HG02884 (cell line): ENCODE measurements around the gene TRIM5.
"Not testable (repeated sequence)": the region's sequence is repeated elsewhere in the genome, so short reads cannot be mapped to it uniquely, and the experiment has no call there.

ENCODE experiments used
- ATAC-seq: cut with Tn5 transposase; IDR thresholded peaks from one replicate; pipeline ENCODE4 v1.9.1; 2021; ENCODE audit warnings: mild to moderate bottlenecking, moderate library complexity; ENCODE audit not compliant: unreplicated experiment

Gene TRIM5

DNA sequence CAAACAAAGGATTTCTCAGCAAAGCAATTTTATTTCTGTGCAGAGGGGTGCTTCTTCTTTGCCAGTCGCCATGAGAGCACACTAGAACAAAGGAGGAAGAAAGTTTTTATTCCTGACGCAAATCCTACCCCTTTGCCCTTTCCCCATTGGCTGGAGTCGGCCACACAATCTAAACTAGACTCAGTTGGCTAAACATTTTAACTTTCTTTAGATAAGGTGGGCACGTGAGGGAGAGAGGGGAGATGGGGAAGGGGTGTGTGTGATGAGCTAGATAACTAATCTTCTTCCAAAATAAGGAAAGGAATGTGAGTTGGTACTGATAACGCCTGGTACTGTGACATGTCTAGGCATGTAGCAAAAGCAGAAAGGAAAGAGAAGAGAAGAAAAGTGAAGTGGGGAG, 5.3 kb upstream of the TRIM5 start:
- no peak for ATAC-seq

GRCh38 chr11:5689551-5689983, 4.7 kb upstream of the TRIM5 start, which contains the start of gene TRIM22:
Gene TRIM22 (plus strand): TSS chr11:5689790. CDS start chr11:5696233, 6,443 bp downstream.
- ATAC-seq = peak; percentile 62

DNA sequence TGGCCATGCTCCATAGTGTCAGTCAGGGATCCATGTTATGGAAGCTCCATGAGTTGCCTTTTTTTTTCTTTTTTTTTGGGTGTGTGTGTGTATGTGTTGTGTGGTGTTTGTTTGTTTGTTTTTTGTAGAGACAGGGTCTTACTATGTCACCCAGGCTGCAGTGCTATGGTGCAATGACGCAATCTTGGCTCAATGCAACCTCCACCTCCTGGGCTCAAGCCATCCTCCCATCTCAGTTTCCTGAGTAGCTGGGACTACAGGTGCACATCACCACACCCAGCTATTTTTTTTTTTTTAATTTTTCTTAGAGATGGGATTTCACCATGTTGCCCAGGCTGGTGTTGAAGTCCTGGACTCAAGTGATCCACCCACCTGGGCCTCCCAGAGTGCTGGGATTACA, 3.6 kb upstream of the TRIM5 start:
- ATAC-seq = no peak

- ATAC-seq = no peak
Observed at GRCh38 chr11:5686426-5686825, 1.6 kb upstream of the TRIM5 start.

DNA sequence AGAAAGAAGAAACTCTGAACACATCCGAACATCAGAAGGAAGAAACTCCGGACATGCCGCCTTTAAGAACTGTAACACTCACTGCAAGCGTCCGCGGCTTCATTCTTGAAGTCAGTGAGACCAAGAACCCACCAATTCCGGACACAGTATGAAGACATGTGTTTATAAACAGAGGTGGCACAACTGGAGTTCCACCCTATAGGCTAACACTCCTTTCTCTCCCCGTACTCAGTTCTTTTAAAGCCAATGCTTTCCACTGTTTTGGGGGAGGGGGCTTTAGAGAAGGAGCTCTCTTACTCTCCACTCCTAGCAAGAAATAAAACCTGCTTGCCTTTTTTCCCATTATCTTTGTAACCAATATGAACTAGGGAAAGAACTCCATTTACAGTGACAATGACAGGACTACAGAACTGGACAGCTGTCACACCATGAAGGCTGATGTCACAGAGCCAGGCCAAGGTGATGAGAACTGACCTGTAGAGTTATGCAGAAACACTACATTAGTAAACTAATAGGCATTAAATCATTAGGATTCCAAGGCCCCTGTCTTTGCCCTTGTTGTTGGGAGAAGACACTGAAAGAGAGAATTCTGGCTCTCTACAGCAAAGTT, 733 bp downstream of the TRIM5 start:
- peak; percentile 15 for ATAC-seq

DNA sequence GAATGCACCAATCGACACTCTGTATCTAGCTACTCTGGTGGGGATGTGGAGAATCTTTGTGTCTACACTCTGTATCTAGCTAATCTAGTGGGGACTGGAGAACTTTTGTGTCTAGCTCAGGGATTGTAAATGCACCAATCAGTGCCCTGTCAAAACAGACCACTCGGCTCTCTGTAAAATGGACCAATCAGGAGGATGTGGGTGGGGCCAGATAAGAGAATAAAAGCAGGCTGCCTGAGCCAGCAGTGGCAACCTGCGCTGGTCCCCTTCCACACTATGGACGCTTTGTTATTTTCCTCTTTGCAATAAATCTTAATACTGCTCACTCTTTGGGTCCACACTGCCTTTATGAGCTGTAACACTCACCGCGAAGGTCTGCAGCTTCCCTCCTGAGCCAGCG, 1.3 kb downstream of the TRIM5 start:
- ATAC-seq = not testable (repeated sequence)

DNA sequence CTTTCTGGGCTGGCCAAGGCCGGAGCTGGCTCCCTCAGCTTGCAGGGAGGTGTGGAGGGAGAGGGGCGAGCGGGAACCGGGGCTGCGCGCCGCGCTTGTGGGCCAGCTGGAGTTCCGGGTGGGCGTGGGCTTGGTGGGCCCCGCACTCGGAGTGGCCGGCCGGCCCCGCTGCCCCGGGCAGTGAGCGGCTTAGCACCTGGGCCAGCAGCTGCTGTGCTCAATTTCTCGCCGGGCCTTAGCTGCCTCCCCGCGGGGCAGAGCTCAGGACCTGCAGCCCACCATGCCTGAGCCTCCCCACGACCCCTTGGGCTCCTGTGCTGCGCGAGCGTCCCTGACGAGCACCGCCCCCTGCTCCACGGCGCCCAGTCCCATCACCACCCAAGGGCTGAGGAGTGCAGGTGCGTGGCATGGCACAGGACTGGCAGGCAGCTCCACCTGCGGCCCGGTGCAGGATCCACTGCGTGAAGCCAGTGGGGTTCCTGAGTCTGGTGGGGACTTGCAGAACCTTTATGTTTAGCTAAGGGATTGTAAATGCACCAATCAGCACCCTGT, 1.9 kb downstream of the TRIM5 start:
- ATAC-seq = not testable (repeated sequence)

DNA sequence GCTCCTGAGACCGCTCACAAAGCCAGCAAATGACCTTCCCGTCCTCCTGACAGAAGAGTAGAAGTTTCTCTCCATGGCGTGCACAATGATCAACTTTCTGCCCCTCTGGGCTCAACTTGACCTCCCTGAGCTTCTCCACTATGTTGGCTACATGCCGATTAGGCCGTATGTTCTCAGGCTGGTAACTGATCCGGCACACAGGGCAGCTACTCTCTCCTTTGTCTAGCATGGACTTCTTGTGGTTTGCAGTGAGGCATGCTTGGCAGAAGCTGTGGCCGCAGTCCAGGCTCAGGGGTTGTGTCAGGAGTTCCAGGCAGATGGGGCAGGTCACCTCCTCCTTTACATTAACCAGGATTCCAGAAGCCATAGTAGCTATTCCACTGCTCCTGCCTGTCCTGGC, 5.1 kb downstream of the TRIM5 start:
- ATAC-seq = no peak

DNA sequence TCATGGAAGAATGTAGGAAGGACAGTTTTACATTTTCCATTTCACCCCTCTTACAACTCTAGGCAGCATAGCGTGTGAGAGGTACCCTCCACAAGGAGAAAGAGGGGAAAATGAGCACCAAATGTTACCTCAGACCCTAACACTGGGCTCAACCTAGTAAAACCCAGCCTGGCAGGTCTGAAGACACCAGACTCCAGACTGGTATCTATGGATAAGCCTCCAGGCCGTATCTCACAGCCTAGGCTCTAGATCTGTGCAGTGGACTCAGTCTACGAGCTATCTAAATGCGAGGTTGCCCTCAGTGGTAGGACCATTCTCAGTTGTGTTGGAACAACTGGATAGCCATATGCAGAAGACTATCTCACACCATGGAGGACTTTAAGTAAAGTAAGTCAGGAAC, 10.5 kb downstream of the TRIM5 start:
- no peak for ATAC-seq

GRCh38 chr11:5671831-5672230, 13.0 kb downstream of the TRIM5 start:
- no peak for ATAC-seq

DNA sequence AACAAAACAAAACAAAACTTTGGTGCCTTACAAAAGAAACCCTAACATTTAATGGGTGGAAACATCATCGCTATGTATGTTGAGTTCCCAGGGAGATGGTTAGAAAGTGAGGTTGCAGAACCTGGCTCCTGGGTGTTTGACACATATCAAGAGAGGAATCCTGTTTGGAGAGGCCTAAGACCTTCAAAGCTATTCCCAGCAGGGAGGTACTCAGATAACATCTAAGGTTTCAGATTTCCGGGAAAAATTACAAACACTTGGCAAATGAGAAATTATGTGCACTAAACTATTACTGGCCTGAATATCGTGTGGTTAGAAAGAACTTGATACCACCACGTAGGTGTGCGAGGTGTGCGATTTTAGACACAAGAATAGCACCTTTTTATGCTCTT, 18.5 kb downstream of the TRIM5 start:
- ATAC-seq = no peak

DNA sequence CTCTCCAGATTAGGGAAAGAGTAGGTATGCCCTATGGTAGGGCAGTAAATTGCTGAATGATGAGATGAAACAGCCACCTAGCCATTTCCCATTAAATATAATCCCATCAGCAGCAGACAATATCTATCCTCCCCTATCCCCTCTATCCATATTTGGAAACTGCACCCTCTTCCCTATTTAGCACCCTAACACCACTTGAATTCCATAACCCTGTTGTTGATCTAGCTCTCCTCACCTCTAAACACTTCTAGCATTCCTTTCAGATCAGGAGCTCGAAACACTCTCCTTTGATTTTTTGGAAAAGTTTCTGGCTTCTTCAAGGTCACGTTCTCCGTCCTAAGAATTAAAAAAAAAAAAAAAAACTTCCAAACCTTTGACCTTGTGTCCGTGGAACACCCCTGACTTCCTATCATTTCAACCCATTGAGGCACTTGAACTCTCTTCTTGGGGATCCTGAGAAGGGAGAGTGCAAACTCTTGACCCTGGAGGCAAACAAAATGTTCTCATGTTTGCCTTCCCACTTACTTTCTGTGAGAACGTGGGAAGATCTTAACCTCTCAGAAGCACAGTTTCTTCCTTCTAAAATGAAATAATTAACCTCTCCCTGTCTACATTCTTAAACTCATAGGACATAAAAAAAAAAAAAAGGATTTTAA, 19.0 kb downstream of the TRIM5 start:
- no peak for ATAC-seq

- ATAC-seq = no peak
Observed at GRCh38 chr11:5665051-5665570, 19.8 kb downstream of the TRIM5 start.

GRCh38 chr11:5663511-5663910, 21.4 kb downstream of the TRIM5 start:
- no peak for ATAC-seq

DNA sequence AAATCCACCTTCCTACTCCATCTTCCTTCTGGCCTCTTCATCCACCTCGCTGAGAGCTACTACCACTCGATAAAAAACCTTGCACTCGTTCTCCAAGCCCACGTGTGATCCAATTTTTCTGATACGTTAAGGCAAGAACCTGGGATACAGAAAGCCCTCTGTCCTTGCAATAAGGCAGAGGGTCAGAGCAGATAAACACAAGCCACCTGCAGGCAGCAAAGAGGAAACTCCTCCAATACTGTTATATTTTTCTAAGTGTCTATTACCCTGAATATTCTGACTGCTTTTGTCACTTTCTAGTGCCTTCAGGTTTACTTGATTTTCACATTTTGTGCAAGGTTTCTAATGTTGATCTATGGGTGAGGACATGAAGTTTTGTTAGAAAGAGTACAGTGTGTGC, 26.6 kb downstream of the TRIM5 start:
- ATAC-seq = no peak

- ATAC-seq = not testable (repeated sequence)
Observed at GRCh38 chr11:5656956-5657355, 27.9 kb downstream of the TRIM5 start.

DNA sequence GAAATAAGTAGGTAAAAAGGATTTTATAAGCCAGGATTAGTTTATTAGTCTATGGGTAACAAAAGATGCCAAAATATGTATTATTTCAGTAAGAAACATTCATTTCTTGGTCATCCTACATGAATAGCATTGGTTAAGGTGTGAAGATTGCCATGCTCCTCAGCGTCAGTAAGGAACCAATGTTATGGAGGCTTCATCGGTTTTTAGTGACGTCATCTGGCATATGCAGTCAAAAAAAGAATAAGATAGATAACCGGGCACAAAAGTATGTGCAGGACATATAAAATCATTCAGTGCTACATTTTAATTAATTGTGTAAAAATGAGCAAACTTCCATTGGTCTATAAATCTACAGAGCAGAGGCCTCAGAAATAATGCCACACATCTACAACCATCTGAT, 29.4 kb downstream of the TRIM5 start:
- no peak for ATAC-seq

DNA sequence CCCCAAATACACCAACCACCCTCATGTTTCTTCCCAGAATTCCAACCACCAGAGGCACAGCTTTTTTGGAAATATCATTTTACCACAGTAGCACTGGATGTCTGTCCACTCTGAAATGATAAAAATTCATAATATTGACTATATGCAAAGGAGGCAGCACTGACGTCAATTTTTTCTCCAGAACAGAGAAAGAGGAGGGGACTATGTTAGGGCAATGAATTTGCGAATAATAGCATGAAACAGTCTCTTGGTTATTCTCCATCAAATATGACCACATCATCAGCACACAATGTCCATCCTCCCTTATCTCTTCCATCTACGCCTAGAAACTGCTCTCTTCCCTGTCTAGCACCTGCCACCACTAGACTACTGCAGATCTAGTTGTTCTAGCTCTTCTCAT, 38.7 kb downstream of the TRIM5 start:
- ATAC-seq = no peak

DNA sequence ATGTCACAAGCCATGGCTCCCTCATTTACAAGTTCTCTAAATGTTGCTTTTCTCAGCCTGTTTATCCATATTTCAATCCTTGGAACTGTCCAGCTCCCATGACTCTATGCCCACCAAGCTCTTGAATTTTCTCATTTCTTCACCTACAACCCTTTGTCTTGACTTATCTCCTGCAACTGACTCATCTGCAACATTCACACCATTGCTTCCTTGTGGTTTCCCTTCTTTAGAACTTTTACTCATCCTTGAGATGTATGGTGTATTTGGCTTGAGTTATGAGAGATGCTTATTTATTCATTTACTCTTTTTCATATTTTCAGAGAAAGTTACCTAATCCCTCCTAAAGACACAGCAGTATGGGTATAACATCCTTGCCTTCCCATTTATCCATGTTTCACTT, 41.3 kb downstream of the TRIM5 start:
- ATAC-seq = no peak

DNA sequence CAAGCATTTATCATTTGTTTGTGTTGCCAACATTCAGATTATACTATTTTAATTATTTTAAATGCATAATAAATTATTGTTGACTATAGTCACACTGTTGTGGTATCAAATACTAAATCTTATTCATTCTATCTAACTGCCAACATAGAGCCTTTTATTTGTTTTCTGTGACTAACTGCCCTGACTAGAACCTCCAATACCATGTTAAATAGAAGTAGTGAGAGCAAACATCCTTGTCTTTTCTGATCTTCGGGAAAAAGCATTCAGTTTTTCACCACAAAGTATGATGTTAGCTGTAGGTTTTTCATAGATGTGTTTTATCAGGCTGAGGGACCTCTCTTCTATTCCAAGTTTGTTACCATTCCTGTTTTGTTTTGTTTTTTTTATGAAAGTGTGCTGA, 44.9 kb downstream of the TRIM5 start:
- no peak for ATAC-seq

DNA sequence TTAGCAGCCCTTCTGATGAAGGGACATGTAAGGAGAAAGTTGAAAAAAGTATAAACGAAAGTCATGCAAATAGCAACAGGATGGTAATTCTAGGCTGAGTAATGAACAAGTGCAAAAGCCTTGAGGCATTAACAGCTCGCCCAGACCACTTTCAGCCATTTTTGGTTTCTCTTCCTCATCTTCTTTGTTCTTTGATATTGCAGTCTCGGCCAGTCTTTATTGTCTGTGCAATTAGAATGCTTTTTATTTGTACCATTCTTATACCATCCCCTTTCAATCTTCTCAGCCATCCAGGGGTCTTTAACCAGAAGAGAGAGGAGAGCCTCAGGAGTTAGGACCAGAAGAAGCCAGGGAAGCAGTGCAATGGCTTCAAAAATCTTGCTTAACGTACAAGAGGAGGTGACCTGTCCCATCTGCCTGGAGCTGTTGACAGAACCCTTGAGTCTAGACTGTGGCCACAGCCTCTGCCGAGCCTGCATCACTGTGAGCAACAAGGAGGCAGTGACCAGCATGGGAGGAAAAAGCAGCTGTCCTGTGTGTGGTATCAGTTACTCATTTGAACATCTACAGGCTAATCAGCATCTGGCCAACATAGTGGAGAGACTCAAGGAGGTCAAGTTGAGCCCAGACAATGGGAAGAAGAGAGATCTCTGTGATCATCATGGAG, 52.8 kb downstream of the TRIM5 start:
- peak; percentile 94 for ATAC-seq

DNA sequence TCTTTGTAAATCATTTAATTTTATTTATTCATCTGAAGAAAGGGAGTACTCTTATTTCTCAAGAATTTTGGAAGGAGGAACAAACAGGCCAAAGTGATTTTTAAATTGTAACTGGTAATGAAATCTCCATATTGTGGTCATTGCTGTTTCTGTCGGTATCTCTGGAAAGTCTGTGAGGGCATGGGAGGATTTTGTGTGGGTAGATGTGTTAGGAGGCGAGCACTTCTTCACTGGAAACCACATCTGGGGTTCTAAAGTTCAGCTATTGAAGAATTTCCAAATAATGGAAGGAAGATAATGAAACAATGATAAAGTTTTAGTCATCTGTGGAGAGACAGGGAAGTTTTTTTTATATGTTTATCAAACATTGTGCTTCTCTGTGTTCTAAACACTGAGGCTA, 53.5 kb downstream of the TRIM5 start:
- peak; percentile 15 for ATAC-seq
